Loucy (cell line): ENCODE results near the gene FAM234A.

Experiments used
- EZH2phosphoT487 ChIP-seq: fragments of 200-600 bp; IDR thresholded peaks from 2 replicates; pipeline ENCODE4 v1.6.1; 2018; ENCODE audit warnings: antibody characterized with exemption, mild to moderate bottlenecking, moderate library complexity, borderline replicate concordance
- TF ChIP-seq, protein P1 (sequence below): fragments of 200-600 bp; sonication (generic); conservative IDR thresholded peaks from 2 replicates; pipeline ENCODE4 v1.5.1; 2014; ENCODE audit warnings: mild to moderate bottlenecking, antibody characterized with exemption, low read length

DNA sequence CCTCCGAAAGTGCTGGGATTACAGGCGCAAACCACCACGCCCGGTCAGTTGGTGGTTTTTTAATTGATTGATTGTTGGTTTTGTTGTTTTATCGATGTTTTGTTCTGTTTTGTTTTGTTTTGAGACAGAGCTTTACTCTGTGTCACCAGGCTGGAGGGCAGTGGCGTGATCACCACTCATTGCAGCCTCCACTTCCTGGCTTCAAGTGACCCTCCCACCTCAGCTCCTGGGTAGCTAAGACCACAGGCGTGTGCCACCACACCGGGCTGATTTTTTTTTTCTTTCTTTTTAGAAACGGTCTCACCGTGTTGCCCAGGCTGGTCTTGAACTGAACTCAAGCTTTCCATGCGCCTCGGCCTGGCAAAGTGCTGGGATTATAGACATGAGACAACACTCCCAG is 12.4 kb downstream of the FAM234A start:
- TF ChIP-seq, protein P1, sequence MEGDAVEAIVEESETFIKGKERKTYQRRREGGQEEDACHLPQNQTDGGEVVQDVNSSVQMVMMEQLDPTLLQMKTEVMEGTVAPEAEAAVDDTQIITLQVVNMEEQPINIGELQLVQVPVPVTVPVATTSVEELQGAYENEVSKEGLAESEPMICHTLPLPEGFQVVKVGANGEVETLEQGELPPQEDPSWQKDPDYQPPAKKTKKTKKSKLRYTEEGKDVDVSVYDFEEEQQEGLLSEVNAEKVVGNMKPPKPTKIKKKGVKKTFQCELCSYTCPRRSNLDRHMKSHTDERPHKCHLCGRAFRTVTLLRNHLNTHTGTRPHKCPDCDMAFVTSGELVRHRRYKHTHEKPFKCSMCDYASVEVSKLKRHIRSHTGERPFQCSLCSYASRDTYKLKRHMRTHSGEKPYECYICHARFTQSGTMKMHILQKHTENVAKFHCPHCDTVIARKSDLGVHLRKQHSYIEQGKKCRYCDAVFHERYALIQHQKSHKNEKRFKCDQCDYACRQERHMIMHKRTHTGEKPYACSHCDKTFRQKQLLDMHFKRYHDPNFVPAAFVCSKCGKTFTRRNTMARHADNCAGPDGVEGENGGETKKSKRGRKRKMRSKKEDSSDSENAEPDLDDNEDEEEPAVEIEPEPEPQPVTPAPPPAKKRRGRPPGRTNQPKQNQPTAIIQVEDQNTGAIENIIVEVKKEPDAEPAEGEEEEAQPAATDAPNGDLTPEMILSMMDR: no peak
- TF ChIP-seq EZH2phosphoT487: no peak
